Astrocyte of the spinal cord (primary cell): ENCODE data around the gene OR52B6.

ENCODE experiments used
- DNase-seq: peaks from one replicate; pipeline ENCODE4 v3.0.0; 2011; ENCODE audit warnings: low read depth, low spot score
- H3K4me3 ChIP-seq: 2 replicates; pipeline ENCODE4 v1.5.1; 2011; ENCODE audit warnings: low read depth, mild to moderate bottlenecking, low read length, moderate library complexity
- CTCF ChIP-seq: IDR thresholded peaks from 2 replicates; pipeline ENCODE4 v1.5.1; 2012; ENCODE audit warnings: low read depth, mild to moderate bottlenecking, low read length, inconsistent platforms
- in situ Hi-C: cut with HindIII; loops from 2 replicates; pipeline ENCODE4 v1.10.0; 2017; ENCODE audit warnings: low sequenced_read_pairs

The OR52B6 gene

GRCh38 chr11:5631417-5631816 lies 50.7 kb downstream of the OR52B6 start:
- H3K4me3 ChIP-seq = no peak overlapping the region
- TF ChIP-seq CTCF = no peak
- no peak for DNase-seq
- in situ Hi-C loops = no loop called here
